Activated CD8-positive, alpha-beta memory T cell treated with anti-CD3 and anti-CD28 coated beads, Interleukin-2, amount 10 ng/mL, durations not matched to agents 7 days and 5 days (primary cell): Measurements from ENCODE around the gene CNGA2. TPM values are rescaled to one million over a fixed set of nuclear protein-coding genes. Genes with fewer than 3 reads are reported as not detected.

Source experiments
- ATAC-seq: fragments of 150-1000 bp; cut with Tn5 transposase; one replicate; pipeline ENCODE4 v1.10.0; 2021; ENCODE audit warnings: moderate library complexity
- CTCF ChIA-PET: fragments of 350-600 bp; sonication (Branson Sonifier 250); formaldehyde crosslinking; loops from one replicate; lab custom pipeline; 2021; ENCODE audit warnings: antibody characterized with exemption; lab: Charles Lee
- DNase-seq: peaks from one replicate; pipeline ENCODE4 v3.0.0-alpha.2; 2020
- H3K27ac Mint-ChIP-seq: one replicate; pipeline ENCODE4 v1.8.0; 2021; ENCODE audit warnings: mild to moderate bottlenecking, mixed read lengths
- H3K27me3 Mint-ChIP-seq: one replicate; pipeline ENCODE4 v1.8.0; 2021; ENCODE audit warnings: mixed read lengths
- H3K36me3 Mint-ChIP-seq: one replicate; pipeline ENCODE4 v1.8.0; 2021; ENCODE audit warnings: mild to moderate bottlenecking, mixed read lengths
- H3K4me1 Mint-ChIP-seq: one replicate; pipeline ENCODE4 v1.8.0; 2021; ENCODE audit warnings: mixed read lengths
- H3K4me3 Mint-ChIP-seq: one replicate; pipeline ENCODE4 v1.8.0; 2021; ENCODE audit warnings: mild to moderate bottlenecking, moderate library complexity, mixed read lengths
- H3K9me3 Mint-ChIP-seq: one replicate; pipeline ENCODE4 v1.8.0; 2022; ENCODE audit warnings: low read depth, mixed read lengths
- total RNA-seq, 2 experiments: library from RNA; stranded (reverse); gene quantifications; one replicate each; pipeline ENCODE4 v1.2.3, GENCODE V29; 2021

CNGA2 gene
- total RNA-seq, 2 experiments from 2014 or later = not detected

DNA sequence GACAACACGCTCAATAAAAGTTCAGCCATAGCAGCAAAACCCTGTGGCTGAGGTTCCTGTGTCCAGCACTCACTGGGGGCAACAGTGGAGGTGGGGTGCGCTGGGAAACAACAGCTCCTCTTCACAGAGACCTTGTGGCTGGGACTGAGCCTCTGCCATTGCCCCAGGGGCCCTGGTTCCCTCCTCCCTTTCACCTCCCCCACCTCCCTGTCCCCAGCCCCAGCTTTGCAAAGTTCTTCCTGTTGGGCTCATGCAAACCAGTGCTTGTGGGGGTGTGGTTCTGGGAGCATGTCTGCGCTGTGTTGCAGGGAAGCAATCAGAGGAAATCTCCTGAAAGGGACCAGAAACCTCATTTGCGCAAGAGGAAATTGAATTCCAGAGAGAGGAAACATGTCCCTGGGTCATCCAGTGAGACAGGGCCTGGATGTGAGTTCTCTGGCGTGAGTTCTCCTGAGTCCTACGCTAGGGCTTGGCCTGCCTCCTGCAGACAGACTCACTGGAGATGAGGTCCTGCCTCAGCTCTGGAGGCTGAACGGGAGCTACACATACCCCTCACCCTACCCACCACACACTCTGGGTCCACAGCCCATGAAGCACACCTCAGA is 11.3 kb upstream of the CNGA2 start:
- Mint-ChIP-seq H3K27ac (no peak overlapping the region), H3K9me3 (no peaks in the 10 kb centered on the region), H3K4me3 (no peak overlapping the region), H3K36me3 (no peaks in the 10 kb centered on the region), H3K27me3 (no peaks in the 10 kb centered on the region), H3K4me1 (no peaks in the 10 kb centered on the region)
- no peak for DNase-seq
- CTCF ChIA-PET = no interaction called here
- no peak for ATAC-seq

DNA sequence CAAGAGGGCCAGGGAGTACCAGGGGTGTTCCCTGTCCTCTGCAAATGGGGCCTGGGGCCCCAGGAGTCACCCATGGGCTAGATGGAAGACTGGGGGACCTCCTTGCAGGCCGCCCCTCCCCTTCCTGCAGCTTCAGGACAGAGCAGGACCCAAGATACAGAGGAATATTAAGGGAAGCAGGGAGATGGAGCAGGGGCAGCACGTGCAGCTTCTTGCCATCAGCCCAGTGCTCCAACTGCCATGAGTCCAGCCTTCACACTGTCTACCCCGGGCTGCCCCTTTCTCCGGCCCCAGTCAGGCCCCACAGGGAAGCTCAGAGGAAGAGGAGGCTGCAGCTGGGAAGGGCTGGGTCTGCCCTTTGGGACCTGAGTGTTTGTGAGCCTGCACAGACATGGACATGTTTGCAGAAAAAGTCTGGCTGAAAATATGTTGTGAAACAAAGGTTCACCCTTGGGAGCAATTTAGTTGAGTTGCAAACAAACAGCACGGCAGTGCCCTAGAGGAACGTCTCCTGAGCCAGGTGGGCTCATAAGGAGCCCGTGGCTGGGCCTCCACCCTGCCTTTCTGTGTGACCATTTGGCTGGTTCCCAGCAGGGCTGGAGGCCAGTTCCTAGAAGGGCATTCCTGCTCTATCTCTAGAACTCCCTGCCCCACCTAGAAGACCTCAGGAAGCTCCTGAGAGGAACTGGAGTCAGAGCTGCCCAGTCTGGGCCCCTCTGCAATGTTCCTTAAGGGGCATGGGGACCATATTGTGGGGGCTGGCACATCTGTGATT is 9.8 kb upstream of the CNGA2 start:
- ATAC-seq (no peak), DNase-seq (no peak)
- Mint-ChIP-seq H3K36me3 (no peaks in the 10 kb centered on the region), H3K27me3 (no peaks in the 10 kb centered on the region), H3K9me3 (no peaks in the 10 kb centered on the region), H3K4me1 (no peaks in the 10 kb centered on the region), H3K4me3 (no peak overlapping the region), H3K27ac (no peak overlapping the region)
- CTCF ChIA-PET = no interaction called here

DNA sequence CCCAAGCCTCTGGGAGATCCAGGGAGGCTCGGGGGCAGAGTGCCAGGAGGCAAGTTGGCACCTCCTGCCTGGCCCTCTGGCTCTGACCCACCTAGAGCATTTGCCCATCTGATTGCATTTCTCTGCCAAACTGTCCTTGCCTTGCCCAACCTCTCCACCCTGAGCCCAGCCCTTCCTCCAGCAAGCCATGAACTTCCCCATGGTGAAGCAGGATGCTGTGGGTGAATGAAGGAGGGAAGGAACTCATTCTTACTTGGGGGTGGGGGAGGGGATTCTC is 9.3 kb upstream of the CNGA2 start:
- no peaks in the 10 kb centered on the region for H3K9me3 Mint-ChIP-seq
- no peaks in the 10 kb centered on the region for H3K4me1 Mint-ChIP-seq
- H3K36me3 Mint-ChIP-seq = no peaks in the 10 kb centered on the region
- ATAC-seq (no peak), DNase-seq (no peak)
- no peak overlapping the region for H3K27ac Mint-ChIP-seq
- CTCF ChIA-PET = no interaction called here
- no peak overlapping the region for H3K4me3 Mint-ChIP-seq
- H3K27me3 Mint-ChIP-seq = no peaks in the 10 kb centered on the region

DNA sequence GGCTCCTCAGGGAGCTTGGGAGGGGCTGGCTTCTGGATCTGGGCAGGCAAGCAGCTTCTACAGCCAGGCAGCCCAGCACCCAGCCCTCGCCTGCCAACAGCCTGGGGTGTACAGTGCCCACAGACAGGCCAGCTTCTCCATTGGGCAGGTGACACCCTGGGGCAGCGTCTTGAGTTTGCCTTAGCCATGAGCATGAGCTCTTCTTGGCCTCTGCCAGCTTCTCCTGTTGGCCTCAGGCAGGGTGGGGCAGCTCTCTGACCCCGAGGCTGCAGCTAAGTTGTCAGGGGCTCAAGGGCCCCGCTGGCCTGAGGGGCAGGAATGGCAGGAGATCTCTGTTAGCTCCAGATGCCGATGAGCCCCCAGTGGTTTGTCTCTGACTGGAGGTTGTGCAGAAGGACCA is 7.8 kb upstream of the CNGA2 start:
- Mint-ChIP-seq H3K27ac (no peak overlapping the region), H3K9me3 (no peaks in the 10 kb centered on the region), H3K4me3 (no peak overlapping the region), H3K4me1 (no peaks in the 10 kb centered on the region), H3K36me3 (no peaks in the 10 kb centered on the region), H3K27me3 (no peaks in the 10 kb centered on the region)
- DNase-seq (no peak), ATAC-seq (no peak)
- CTCF ChIA-PET = interaction anchor here (1.0 kb wide), 1 partner anchor 13 kb away, joined by 3 read pairs; no protein-coding TSS in a partner anchor

DNA sequence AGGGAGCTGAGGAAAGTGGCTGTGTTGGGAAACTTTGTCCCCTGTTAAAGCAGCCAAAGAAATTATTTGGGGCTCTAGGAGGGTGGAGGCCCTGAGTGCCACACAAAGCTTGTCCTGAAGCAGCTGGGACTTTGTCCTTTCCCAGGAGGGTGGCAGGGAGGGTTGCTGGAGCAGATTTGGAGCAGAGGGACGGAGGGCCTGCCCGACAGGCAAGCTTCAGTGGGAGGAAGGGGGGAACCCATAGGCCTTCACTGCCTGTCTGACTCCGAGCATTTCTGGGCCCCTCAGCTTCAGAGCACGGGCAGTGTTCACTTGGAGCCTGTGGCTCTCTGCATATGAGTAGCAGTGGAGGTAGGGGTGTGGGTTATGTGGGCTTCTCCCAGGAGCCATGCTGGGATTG is 7.2 kb upstream of the CNGA2 start:
- Mint-ChIP-seq H3K27ac (no peak overlapping the region), H3K4me3 (no peak overlapping the region), H3K36me3 (no peaks in the 10 kb centered on the region), H3K9me3 (no peaks in the 10 kb centered on the region), H3K4me1 (no peaks in the 10 kb centered on the region), H3K27me3 (peaks cover 4% of the 10 kb centered on the region)
- CTCF ChIA-PET = interaction anchor here (1.0 kb wide), 1 partner anchor 14 kb away, joined by 3 read pairs; no protein-coding TSS in a partner anchor
- DNase-seq (no peak), ATAC-seq (no peak)

DNA sequence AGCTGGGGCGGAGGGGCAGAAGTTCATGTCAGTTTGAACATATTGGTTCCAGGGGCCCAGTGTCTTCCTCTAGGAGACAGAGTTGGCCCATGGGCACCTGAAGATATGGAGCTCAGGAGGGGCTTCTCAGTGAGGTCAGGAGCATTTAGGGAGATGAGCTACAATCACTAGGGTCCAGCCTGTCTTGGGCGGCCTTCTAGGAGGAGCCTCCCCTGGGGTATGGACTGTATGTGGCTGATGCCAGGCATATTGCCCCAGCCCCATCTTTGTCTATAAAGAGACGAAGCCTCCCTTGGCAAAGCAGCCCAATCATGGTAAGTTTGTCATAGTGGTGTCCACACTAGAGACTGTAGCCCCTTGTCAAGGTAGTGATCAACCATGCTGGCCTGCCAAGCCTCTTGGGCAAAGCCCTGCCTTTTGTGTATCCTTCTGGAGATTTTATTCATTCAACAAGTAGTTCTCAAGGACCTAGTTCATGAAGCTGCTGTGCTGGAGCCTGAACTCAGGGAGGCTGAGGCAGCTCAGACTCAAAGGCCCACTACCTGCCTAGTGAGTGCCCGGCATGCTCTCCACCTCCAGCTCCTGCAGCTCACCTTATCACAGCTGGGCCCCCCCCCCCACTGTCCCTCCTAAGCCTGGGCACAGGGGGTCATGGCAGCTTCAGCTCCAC is 5.4 kb upstream of the CNGA2 start:
- DNase-seq (no peak), ATAC-seq (no peak)
- peaks cover 4% of the 10 kb centered on the region for H3K27me3 Mint-ChIP-seq
- H3K9me3 Mint-ChIP-seq = no peaks in the 10 kb centered on the region
- CTCF ChIA-PET = no interaction called here
- H3K4me1 Mint-ChIP-seq = no peaks in the 10 kb centered on the region
- H3K36me3 Mint-ChIP-seq = no peaks in the 10 kb centered on the region
- H3K4me3 Mint-ChIP-seq = no peak overlapping the region
- H3K27ac Mint-ChIP-seq = no peak overlapping the region

DNA sequence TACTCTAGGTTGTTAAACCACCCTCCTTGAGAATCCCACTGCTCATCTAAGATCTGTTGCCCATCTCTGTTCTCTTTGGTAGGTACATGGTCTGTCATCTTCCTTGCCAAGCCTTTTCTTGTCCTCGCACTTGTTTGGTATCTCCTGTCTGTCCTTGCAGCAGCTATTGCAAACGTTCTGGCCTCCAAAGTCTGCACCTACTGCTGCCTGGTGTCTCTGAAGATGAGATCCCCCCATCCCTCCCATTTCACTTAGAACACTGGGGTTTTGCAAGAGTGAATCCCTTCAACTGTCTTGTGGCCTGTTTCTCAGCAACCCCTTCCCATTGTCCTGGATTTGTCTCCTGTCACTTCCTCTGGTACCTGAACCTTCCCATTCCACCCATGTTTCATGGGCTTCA is 673 bp downstream of the CNGA2 start:
- no peak for ATAC-seq
- H3K4me1 Mint-ChIP-seq = no peaks in the 10 kb centered on the region
- no peaks in the 10 kb centered on the region for H3K36me3 Mint-ChIP-seq
- DNase-seq = no peak
- CTCF ChIA-PET = no interaction called here
- no peak overlapping the region for H3K4me3 Mint-ChIP-seq
- H3K27ac Mint-ChIP-seq = no peak overlapping the region
- H3K27me3 Mint-ChIP-seq = peaks cover 4% of the 10 kb centered on the region
- no peaks in the 10 kb centered on the region for H3K9me3 Mint-ChIP-seq

DNA sequence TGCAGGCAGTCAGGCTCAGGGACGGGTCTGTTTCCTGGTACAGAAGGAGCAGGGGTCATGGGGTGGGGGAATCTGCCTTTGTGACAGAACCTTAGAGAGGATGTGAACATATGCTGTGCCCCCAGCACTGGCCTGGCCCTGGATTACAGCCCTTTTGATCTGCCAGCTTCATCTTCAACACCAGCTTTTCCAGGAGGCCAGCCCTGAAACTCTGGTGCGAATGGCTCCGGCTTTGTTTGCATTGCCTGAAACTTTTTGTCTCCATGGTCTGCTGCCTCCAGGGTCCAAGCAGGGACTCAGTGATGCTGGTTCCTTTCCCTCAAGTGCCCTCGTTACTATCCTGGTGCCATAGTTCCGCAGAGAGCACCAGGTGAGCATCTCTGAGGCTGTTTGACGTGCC is 2.1 kb downstream of the CNGA2 start:
- no peaks in the 10 kb centered on the region for H3K36me3 Mint-ChIP-seq
- H3K4me3 Mint-ChIP-seq = no peak overlapping the region
- H3K9me3 Mint-ChIP-seq = no peaks in the 10 kb centered on the region
- no peak overlapping the region for H3K27ac Mint-ChIP-seq
- no peaks in the 10 kb centered on the region for H3K4me1 Mint-ChIP-seq
- CTCF ChIA-PET = no interaction called here
- H3K27me3 Mint-ChIP-seq = peaks cover 4% of the 10 kb centered on the region
- ATAC-seq (no peak), DNase-seq (no peak)

DNA sequence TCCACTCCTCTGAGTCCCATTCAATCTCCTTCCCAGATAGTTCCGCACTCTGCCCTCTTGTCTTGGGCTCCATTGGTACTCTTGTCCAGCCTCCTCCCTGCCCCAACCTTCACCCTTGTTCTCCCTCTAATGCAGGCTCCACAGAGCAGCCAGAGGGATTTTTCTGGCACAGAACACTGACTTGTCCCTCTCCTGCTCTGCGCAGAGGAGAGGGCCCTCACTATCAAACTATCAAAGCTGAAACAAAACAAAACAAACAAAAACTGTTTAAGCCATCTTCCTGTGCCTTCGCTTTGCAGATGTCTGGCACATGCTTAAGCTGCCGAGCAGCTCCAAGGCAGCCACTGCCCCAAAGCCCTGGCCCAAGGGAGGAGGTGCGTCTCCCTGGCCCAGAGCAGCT is 2.9 kb downstream of the CNGA2 start:
- Mint-ChIP-seq H3K4me3 (no peak overlapping the region), H3K36me3 (no peaks in the 10 kb centered on the region), H3K4me1 (no peaks in the 10 kb centered on the region), H3K27me3 (no peaks in the 10 kb centered on the region), H3K9me3 (no peaks in the 10 kb centered on the region), H3K27ac (no peak overlapping the region)
- no peak for DNase-seq
- CTCF ChIA-PET = no interaction called here
- ATAC-seq = no peak

DNA sequence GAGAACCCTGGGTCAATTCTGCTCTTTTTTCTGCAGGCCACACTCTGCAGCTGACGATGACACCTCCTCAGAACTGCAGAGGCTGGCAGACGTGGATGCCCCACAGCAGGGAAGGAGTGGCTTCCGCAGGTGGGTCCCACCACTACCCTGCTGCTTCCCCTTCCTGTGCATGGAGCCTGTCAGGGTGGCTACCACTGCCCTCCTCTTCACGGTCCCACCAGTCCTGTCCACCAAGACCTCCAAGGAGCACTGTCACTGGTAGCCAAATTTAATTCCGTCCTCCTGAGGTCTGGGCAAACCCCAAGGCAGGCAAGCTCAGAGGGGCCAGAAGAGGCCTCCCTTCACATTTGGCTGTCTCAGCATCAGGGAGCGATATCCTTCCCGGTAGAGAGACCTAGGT is 4.2 kb downstream of the CNGA2 start:
- Mint-ChIP-seq H3K36me3 (no peaks in the 10 kb centered on the region), H3K9me3 (no peaks in the 10 kb centered on the region), H3K27me3 (no peaks in the 10 kb centered on the region), H3K4me1 (no peaks in the 10 kb centered on the region), H3K4me3 (no peak overlapping the region), H3K27ac (no peak overlapping the region)
- DNase-seq (no peak), ATAC-seq (no peak)
- CTCF ChIA-PET = no interaction called here

DNA sequence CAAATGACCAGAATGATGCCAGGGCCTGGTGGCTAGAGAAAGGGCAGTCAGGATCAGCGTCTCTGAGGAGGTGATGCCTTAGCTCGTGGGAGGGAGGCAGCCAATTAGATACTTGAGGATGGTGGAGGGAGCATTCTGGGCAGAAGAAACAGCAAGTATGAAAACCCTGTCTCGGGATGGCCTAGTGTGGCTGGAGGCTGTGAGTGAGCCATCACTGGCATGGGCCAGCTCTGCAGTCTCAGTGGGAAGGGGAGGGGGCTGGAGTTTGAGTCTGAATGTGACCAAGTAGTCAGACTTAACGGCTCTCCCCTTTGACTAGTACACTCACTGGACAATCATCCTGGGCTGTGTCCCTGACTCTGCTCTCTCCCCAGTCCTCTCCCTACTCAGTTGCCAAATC is 7.1 kb downstream of the CNGA2 start:
- Mint-ChIP-seq H3K4me1 (no peaks in the 10 kb centered on the region), H3K27me3 (no peaks in the 10 kb centered on the region), H3K27ac (no peak overlapping the region), H3K9me3 (no peaks in the 10 kb centered on the region), H3K4me3 (no peak overlapping the region), H3K36me3 (no peaks in the 10 kb centered on the region)
- CTCF ChIA-PET = no interaction called here
- DNase-seq (no peak), ATAC-seq (no peak)

DNA sequence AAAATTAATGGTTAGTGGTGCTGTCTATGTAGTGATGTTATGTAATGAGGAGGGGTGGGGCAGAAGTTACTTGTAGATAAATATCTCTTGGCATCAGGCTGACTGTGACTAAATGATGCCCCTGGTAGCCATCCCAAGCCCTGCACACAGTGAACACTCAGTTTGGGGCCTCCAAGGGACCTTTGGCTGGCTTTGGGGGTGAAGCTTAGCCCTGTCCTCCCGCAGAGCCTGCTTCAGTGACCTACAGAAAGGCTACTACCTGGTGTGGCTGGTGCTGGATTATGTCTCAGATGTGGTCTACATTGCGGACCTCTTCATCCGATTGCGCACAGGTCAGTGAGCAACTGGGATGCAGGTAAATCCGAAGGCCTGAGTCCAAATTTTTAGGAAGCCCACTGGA is 7.8 kb downstream of the CNGA2 start:
- no peak for ATAC-seq
- Mint-ChIP-seq H3K9me3 (no peaks in the 10 kb centered on the region), H3K36me3 (no peaks in the 10 kb centered on the region), H3K4me1 (no peaks in the 10 kb centered on the region), H3K27me3 (no peaks in the 10 kb centered on the region), H3K4me3 (no peak overlapping the region), H3K27ac (no peak overlapping the region)
- CTCF ChIA-PET = interaction anchor here (1.0 kb wide), 1 partner anchor 288 kb away, joined by 3 read pairs; no protein-coding TSS in a partner anchor
- DNase-seq = no peak

DNA sequence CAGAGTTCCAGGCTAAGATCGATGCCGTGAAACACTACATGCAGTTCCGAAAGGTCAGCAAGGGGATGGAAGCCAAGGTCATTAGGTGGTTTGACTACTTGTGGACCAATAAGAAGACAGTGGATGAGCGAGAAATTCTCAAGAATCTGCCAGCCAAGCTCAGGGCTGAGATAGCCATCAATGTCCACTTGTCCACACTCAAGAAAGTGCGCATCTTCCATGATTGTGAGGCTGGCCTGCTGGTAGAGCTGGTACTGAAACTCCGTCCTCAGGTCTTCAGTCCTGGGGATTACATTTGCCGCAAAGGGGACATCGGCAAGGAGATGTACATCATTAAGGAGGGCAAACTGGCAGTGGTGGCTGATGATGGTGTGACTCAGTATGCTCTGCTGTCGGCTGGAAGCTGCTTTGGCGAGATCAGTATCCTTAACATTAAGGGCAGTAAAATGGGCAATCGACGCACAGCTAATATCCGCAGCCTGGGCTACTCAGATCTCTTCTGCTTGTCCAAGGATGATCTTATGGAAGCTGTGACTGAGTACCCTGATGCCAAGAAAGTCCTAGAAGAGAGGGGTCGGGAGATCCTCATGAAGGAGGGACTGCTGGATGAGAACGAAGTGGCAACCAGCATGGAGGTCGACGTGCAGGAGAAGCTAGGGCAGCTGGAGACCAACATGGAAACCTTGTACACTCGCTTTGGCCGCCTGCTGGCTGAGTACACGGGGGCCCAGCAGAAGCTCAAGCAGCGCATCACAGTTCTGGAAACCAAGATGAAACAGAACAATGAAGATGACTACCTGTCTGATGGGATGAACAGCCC is 9.3 kb downstream of the CNGA2 start:
- Mint-ChIP-seq H3K4me3 (no peak overlapping the region), H3K36me3 (no peaks in the 10 kb centered on the region), H3K27ac (no peak overlapping the region), H3K9me3 (no peaks in the 10 kb centered on the region), H3K4me1 (no peaks in the 10 kb centered on the region), H3K27me3 (peaks cover 3% of the 10 kb centered on the region)
- DNase-seq (no peak), ATAC-seq (no peak)
- CTCF ChIA-PET = no interaction called here
